IPS-18a (cell line): Measurements from ENCODE around the gene COL4A2.

Experiments
- H3K27ac ChIP-seq: one replicate; pipeline ENCODE4 v1.5.1; 2013; ENCODE audit warnings: low read length
- H3K27me3 ChIP-seq: one replicate; pipeline ENCODE4 v1.6.1; 2013; ENCODE audit warnings: mild to moderate bottlenecking, low read length; ENCODE audit not compliant: control insufficient read depth, insufficient read depth
- H3K36me3 ChIP-seq: one replicate; pipeline ENCODE4 v1.6.1; 2013; ENCODE audit warnings: low read depth, low read length; ENCODE audit not compliant: control insufficient read depth
- H3K4me1 ChIP-seq: one replicate; pipeline ENCODE4 v1.6.1; 2013; ENCODE audit warnings: low read depth, low read length; ENCODE audit not compliant: control insufficient read depth
- H3K4me3 ChIP-seq: one replicate; pipeline ENCODE4 v1.5.1; 2013; ENCODE audit warnings: low read length
- H3K9ac ChIP-seq: one replicate; pipeline ENCODE4 v1.6.1; 2013; ENCODE audit warnings: mild to moderate bottlenecking, low read length, moderate library complexity
- H3K9me3 ChIP-seq: one replicate; pipeline ENCODE4 v1.6.1; 2013; ENCODE audit warnings: low read depth, low read length; ENCODE audit not compliant: control insufficient read depth

COL4A2 gene

GRCh38 chr13:110466266-110466915 lies 159.3 kb downstream of the COL4A2 start:
- Histone ChIP-seq H3K9ac (no peak overlapping the region), H3K27ac (no peak overlapping the region), H3K36me3 (peaks cover 2% of the 10 kb centered on the region), H3K4me1 (peaks cover 10% of the 10 kb centered on the region), H3K9me3 (no peaks in the 10 kb centered on the region), H3K27me3 (no peaks in the 10 kb centered on the region), H3K4me3 (no peak overlapping the region)

GRCh38 chr13:110467516-110468110 lies 160.5 kb downstream of the COL4A2 start:
- Histone ChIP-seq H3K27ac (no peak overlapping the region), H3K4me3 (no peak overlapping the region), H3K9ac (no peak overlapping the region), H3K27me3 (no peaks in the 10 kb centered on the region), H3K9me3 (no peaks in the 10 kb centered on the region), H3K4me1 (peaks cover 10% of the 10 kb centered on the region), H3K36me3 (no peaks in the 10 kb centered on the region)

- Histone ChIP-seq H3K27me3 (no peaks in the 10 kb centered on the region), H3K36me3 (peaks cover under 1% of the 10 kb centered on the region), H3K4me1 (peaks cover 10% of the 10 kb centered on the region), H3K9me3 (no peaks in the 10 kb centered on the region), H3K9ac (no peak overlapping the region), H3K27ac (no peak overlapping the region), H3K4me3 (no peak overlapping the region)
Observed at GRCh38 chr13:110468986-110469495, 162.0 kb downstream of the COL4A2 start.

GRCh38 chr13:110469597-110469996 lies 162.5 kb downstream of the COL4A2 start:
- H3K9ac ChIP-seq, result no peak overlapping the region
- H3K36me3 ChIP-seq, result peaks cover 6% of the 10 kb centered on the region
- no peaks in the 10 kb centered on the region for H3K9me3 ChIP-seq
- H3K27ac ChIP-seq, result no peak overlapping the region
- peaks cover 10% of the 10 kb centered on the region for H3K4me1 ChIP-seq
- H3K27me3 ChIP-seq, result no peaks in the 10 kb centered on the region
- no peak overlapping the region for H3K4me3 ChIP-seq

- H3K27me3 ChIP-seq, result no peaks in the 10 kb centered on the region
- no peaks in the 10 kb centered on the region for H3K9me3 ChIP-seq
- H3K36me3 ChIP-seq, result peaks cover 12% of the 10 kb centered on the region
- no peak overlapping the region for H3K9ac ChIP-seq
- peaks cover 10% of the 10 kb centered on the region for H3K4me1 ChIP-seq
- H3K4me3 ChIP-seq, result no peak overlapping the region
- no peak overlapping the region for H3K27ac ChIP-seq
Observed at GRCh38 chr13:110470272-110471009, 163.4 kb downstream of the COL4A2 start.

GRCh38 chr13:110471156-110471832 lies 164.2 kb downstream of the COL4A2 start:
- no peaks in the 10 kb centered on the region for H3K27me3 ChIP-seq
- H3K4me3 ChIP-seq, result no peak overlapping the region
- H3K36me3 ChIP-seq, result peaks cover 18% of the 10 kb centered on the region

GRCh38 chr13:110471833-110472162 lies 164.7 kb downstream of the COL4A2 start:
- no peak overlapping the region for H3K27ac ChIP-seq

More at GRCh38 chr13:110471156-110471832, 164.2 kb downstream of the COL4A2 start:
- Histone ChIP-seq H3K4me1 (peaks cover 2% of the 10 kb centered on the region), H3K27ac (no peak overlapping the region), H3K9ac (no peak overlapping the region), H3K9me3 (no peaks in the 10 kb centered on the region)

GRCh38 chr13:110472904-110473563 lies 165.9 kb downstream of the COL4A2 start:
- Histone ChIP-seq H3K4me1 (no peaks in the 10 kb centered on the region), H3K27me3 (no peaks in the 10 kb centered on the region), H3K9me3 (no peaks in the 10 kb centered on the region), H3K36me3 (peaks cover 18% of the 10 kb centered on the region), H3K27ac (no peak overlapping the region), H3K4me3 (no peak overlapping the region), H3K9ac (no peak overlapping the region)

More at GRCh38 chr13:110471833-110472162, 164.7 kb downstream of the COL4A2 start:
- H3K4me1 ChIP-seq, result no peaks in the 10 kb centered on the region
- no peaks in the 10 kb centered on the region for H3K27me3 ChIP-seq
- H3K9ac ChIP-seq, result no peak overlapping the region
- H3K4me3 ChIP-seq, result no peak overlapping the region
- no peaks in the 10 kb centered on the region for H3K9me3 ChIP-seq
- peaks cover 18% of the 10 kb centered on the region for H3K36me3 ChIP-seq

- no peaks in the 10 kb centered on the region for H3K9me3 ChIP-seq
- no peak overlapping the region for H3K9ac ChIP-seq
- no peaks in the 10 kb centered on the region for H3K4me1 ChIP-seq
- H3K36me3 ChIP-seq, result peaks cover 18% of the 10 kb centered on the region
- no peaks in the 10 kb centered on the region for H3K27me3 ChIP-seq
- no peak overlapping the region for H3K27ac ChIP-seq
- H3K4me3 ChIP-seq, result no peak overlapping the region
Observed at GRCh38 chr13:110474713-110475112, 167.6 kb downstream of the COL4A2 start.

- no peak overlapping the region for H3K4me3 ChIP-seq
- no peak overlapping the region for H3K9ac ChIP-seq
- peaks cover 18% of the 10 kb centered on the region for H3K36me3 ChIP-seq
Observed at GRCh38 chr13:110475117-110475516, 168.0 kb downstream of the COL4A2 start.

More at GRCh38 chr13:110475117-110475516, 168.0 kb downstream of the COL4A2 start:
- no peaks in the 10 kb centered on the region for H3K27me3 ChIP-seq
- no peaks in the 10 kb centered on the region for H3K4me1 ChIP-seq
- no peaks in the 10 kb centered on the region for H3K9me3 ChIP-seq
- no peak overlapping the region for H3K27ac ChIP-seq
